HFFc6 (cell line): ENCODE results near the gene CLEC2D. TPM values are rescaled to one million over a fixed set of nuclear protein-coding genes. Genes with fewer than 3 reads are reported as not detected.
A peak's percentile ranks its signal among the peaks of the same experiment; 100 is the strongest.

ENCODE experiments used
- DNase-seq: peaks from one replicate; pipeline ENCODE4 v3.0.0-alpha.2; 2018
- H3K27ac Mint-ChIP-seq: 2 replicates; pipeline ENCODE4 v1.8.0; 2020; ENCODE audit warnings: mild to moderate bottlenecking, mixed read lengths
- H3K27me3 Mint-ChIP-seq: 2 replicates; pipeline ENCODE4 v1.8.0; 2021; ENCODE audit warnings: mild to moderate bottlenecking, moderate library complexity, mixed read lengths; ENCODE audit not compliant: insufficient read depth
- H3K36me3 Mint-ChIP-seq: 2 replicates; pipeline ENCODE4 v1.8.0; 2021; ENCODE audit warnings: low read depth, mixed read lengths
- H3K4me1 Mint-ChIP-seq: 2 replicates; pipeline ENCODE4 v1.8.0; 2020; ENCODE audit warnings: low read depth, mixed read lengths
- H3K4me3 Mint-ChIP-seq: 2 replicates; pipeline ENCODE4 v1.8.0; 2020; ENCODE audit warnings: mild to moderate bottlenecking, moderate library complexity, mixed read lengths
- H3K9me3 Mint-ChIP-seq: 2 replicates; pipeline ENCODE4 v1.8.0; 2020; ENCODE audit warnings: mild to moderate bottlenecking, mixed read lengths
- CTCF ChIP-seq: fragments of 200-600 bp; sonication (generic); IDR thresholded peaks from 2 replicates; pipeline ENCODE4 v1.5.0; 2021; ENCODE audit warnings: antibody characterized with exemption, mild to moderate bottlenecking
- total RNA-seq, 6 experiments: library from RNA; stranded (reverse); fragmentation: NEBNext Ultra II Directional; extraction: Animal tissue kit (Norgen Biotek cat#: 25700); gene quantifications; 2 replicates in 1 of 6; 3 replicates in 5 of 6; pipeline ENCODE4 v1.2.3, GENCODE V29; 2021

The CLEC2D gene
- total RNA-seq, 6 experiments from 2014 or later = 1.1 to 1.9 (median 1.5) TPM

- Mint-ChIP-seq H3K27me3 (peaks cover 2% of the 10 kb centered on the region), H3K27ac (no peak overlapping the region), H3K36me3 (no peaks in the 10 kb centered on the region), H3K4me1 (no peaks in the 10 kb centered on the region), H3K9me3 (no peaks in the 10 kb centered on the region), H3K4me3 (no peak overlapping the region)
- peak; percentile 95 for TF ChIP-seq CTCF
- DNase-seq = peak; percentile 30
Measured at GRCh38 chr12:9634177-9634803, 35.2 kb upstream of the CLEC2D start.

GRCh38 chr12:9634969-9635754 lies 34.4 kb upstream of the CLEC2D start:
- H3K36me3 Mint-ChIP-seq = no peaks in the 10 kb centered on the region
- no peak for DNase-seq
- no peaks in the 10 kb centered on the region for H3K9me3 Mint-ChIP-seq
- H3K27me3 Mint-ChIP-seq = peaks cover 2% of the 10 kb centered on the region
- no peak for TF ChIP-seq CTCF
- H3K4me1 Mint-ChIP-seq = no peaks in the 10 kb centered on the region
- H3K4me3 Mint-ChIP-seq = no peak overlapping the region
- H3K27ac Mint-ChIP-seq = no peak overlapping the region

DNA sequence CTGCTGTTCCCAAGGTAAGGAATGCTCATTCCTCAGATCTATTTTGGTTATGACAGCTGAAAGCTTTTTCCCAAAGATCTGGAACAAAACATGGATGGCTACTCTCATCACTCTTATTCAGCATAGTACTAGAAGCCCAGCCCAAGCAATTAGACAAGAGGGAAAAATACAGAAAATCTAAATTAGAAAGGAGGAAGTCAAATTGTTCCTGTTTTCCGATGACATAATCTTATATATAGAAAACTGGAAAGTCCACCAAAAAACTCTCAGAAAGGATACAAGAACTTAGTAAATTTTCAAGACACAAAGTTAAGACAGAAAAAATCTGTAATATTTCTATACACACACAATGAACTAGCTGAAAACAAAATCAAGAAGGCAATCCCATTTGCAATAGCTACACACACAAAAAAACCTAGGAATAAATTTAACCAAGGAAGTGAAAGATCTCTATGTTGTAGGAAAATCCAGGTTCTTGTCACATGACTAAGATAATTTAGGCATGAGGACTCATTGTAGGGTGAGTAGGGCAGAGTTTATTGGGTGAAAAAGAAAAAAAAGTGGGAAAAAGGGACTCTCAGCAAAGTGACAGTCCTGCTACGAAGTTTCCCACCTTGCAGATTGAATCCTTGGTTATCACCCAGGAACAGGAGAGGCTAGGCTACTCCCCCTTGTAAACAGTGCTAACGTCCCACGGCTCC lies 33.2 kb upstream of the CLEC2D start:
- Mint-ChIP-seq H3K36me3 (no peaks in the 10 kb centered on the region), H3K4me1 (no peaks in the 10 kb centered on the region), H3K27me3 (peaks cover 2% of the 10 kb centered on the region; the same call in 1 of the 2 replicates), H3K27ac (no peak overlapping the region), H3K9me3 (no peaks in the 10 kb centered on the region), H3K4me3 (no peak overlapping the region)
- no peak for DNase-seq
- TF ChIP-seq CTCF = no peak

DNA sequence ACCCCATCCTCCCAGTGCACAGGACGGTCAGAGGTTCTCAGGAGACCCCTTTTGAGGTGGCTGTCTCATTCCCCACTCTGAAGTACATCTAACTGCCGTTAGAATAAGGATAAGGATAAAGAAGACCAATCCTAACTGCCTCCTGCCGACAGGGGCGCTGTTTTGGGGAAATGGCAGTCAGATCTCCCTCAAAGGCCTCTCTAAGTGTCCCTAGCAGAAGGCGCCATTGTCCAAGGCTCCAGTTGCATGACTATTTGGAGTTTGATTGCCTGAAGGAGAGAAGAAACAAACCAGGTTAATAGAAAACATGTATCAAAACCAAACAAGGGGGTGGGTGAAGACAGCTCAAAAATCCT lies 32.7 kb upstream of the CLEC2D start:
- TF ChIP-seq CTCF = no peak
- no peaks in the 10 kb centered on the region for H3K9me3 Mint-ChIP-seq
- H3K27ac Mint-ChIP-seq = no peak overlapping the region
- H3K4me1 Mint-ChIP-seq = no peaks in the 10 kb centered on the region
- no peaks in the 10 kb centered on the region for H3K27me3 Mint-ChIP-seq
- no peak overlapping the region for H3K4me3 Mint-ChIP-seq
- H3K36me3 Mint-ChIP-seq = no peaks in the 10 kb centered on the region
- DNase-seq = no peak

GRCh38 chr12:9640024-9640423 lies 29.5 kb upstream of the CLEC2D start:
- no peaks in the 10 kb centered on the region; the same call in 1 of the 2 replicates for H3K27me3 Mint-ChIP-seq
- peaks cover under 1% of the 10 kb centered on the region; the same call in 1 of the 2 replicates for H3K36me3 Mint-ChIP-seq
- H3K27ac Mint-ChIP-seq = no peak overlapping the region
- no peak overlapping the region for H3K4me3 Mint-ChIP-seq
- no peak for TF ChIP-seq CTCF
- no peak for DNase-seq
- no peaks in the 10 kb centered on the region for H3K9me3 Mint-ChIP-seq
- peaks cover 5% of the 10 kb centered on the region for H3K4me1 Mint-ChIP-seq
